Thyroid gland (tissue), 4 donors: ENCODE results near the gene TYMP. TPM values are rescaled to one million over a fixed set of nuclear protein-coding genes. Genes with fewer than 3 reads are reported as not detected.

Experiments used
- DNase-seq, 2 donors: peaks; one replicate each; pipeline ENCODE4 v3.0.0-alpha.2; 2019
- H3K27ac ChIP-seq, 3 donors: fragments of 200-600 bp; sonication (generic); 1 replicate in 2 of 3; 2 replicates in 1 of 3; pipeline ENCODE4 v1.5.1; 2016 to 2019; ENCODE audit warnings: mild to moderate bottlenecking in 1 of 3, moderate library complexity in 1 of 3
- H3K27me3 ChIP-seq: fragments of 200-600 bp; sonication (generic); one replicate; pipeline ENCODE4 v1.5.1; 2019
- H3K36me3 ChIP-seq, 2 donors: fragments of 200-600 bp; sonication (generic); one replicate each; pipeline ENCODE4 v1.5.1; 2016 to 2019
- H3K4me1 ChIP-seq, 2 donors: fragments of 200-600 bp; sonication (generic); one replicate each; pipeline ENCODE4 v1.5.1; 2017 to 2019
- H3K4me3 ChIP-seq, 3 donors: fragments of 200-600 bp; sonication (generic); replicated peaks in 1 of 3; 1 replicate in 2 of 3; 2 replicates in 1 of 3; pipeline ENCODE4 v1.5.1; 2016; ENCODE audit warnings: mild to moderate bottlenecking in 1 of 3
- H3K9me3 ChIP-seq: fragments of 200-600 bp; sonication (generic); one replicate; pipeline ENCODE4 v1.5.1; 2017
- CTCF ChIP-seq, 6 experiments: fragments of 200-600 bp in 3 of 6; fragments of 450-650 bp in 3 of 6; sonication (generic) in 3 of 6; IDR thresholded peaks; one replicate each; pipeline ENCODE4 v1.5.1; 2016 to 2019; ENCODE audit warnings: antibody characterized with exemption in 6 of 6, mild to moderate bottlenecking in 2 of 6, inconsistent platforms in 1 of 6, moderate library complexity in 1 of 6
- POLR2A ChIP-seq, 2 donors: fragments of 450-650 bp; IDR thresholded peaks; one replicate each; pipeline ENCODE4 v1.6.1; 2017; ENCODE audit warnings: antibody characterized with exemption in 2 of 2, mild to moderate bottlenecking in 2 of 2, moderate library complexity in 1 of 2
- WGBS, 2 donors: methylation state at CpG; one replicate each; pipeline ENCODE4 v1.1.5; 2017; 5-methylcytosine and 5-hydroxymethylcytosine counted together
- intact Hi-C: fragments of 100-400 bp; cut with DNase I; formaldehyde crosslinking; loops from one replicate; pipeline ENCODE4 v1.15.1; 2023
- total RNA-seq, 4 donors: library from RNA; depleted of rRNA; stranded (reverse); fragments of >200 nt; gene quantifications; one replicate each; pipeline ENCODE4 v1.2.3, GENCODE V29; 2016

TYMP gene
- total RNA-seq, 4 donors from 2014 or later = 28.0 to 61.0 (median 33.6) TPM

DNA sequence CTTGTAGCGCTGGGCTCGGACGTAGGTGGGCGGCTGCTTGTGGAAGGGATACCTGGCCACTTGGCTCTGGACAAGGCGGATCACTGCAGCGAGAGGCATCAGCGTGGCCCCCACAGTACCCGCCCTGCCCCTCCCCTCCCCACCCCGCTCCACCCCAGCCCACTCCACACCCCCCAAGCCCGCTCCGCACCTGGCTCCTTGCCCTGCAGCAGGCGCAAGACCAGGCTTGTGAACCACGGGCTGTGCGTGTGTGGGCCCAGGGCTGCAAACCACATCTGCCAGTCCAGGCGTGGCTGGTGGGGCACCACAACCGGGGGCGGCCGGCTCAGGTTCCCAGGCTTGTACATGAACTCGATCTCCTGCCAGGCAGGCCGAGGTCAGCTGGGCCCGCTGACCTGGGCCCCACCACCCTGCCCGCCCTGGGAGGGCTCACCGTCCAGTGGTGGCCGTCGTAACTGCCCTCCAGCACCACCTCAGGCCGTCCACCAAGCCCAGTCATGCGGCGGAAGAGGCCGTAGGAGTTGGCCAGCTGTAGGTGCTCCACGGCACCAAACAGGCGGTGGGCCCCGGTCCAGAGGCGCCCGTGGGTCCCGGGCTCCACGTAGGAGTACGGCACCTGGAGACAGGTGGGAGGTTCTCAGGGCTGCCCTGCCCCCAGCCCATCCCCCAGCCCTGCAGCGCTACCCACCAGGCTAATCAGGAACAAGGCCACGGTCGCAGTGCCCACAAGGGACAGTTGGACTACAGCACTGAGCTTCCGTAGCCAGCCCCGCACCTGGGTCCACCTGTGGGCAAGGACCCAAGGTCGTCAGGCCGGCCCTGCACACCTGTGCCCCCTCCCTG, 25.2 kb downstream of the TYMP start:
- intact Hi-C loops = loop anchor here (10.0 kb wide), 1 partner anchor 260 kb away; the partner anchor contains the start of gene TUBGCP6
- DNase-seq = no peak
- 93 to 99% methylated on average over 19 to 37 of the region's 44 CpGs for WGBS, 2 donors
- Histone ChIP-seq H3K4me3 (no peak overlapping the region), H3K9me3 (no peaks in the 10 kb centered on the region), H3K36me3 (peaks cover 23 to 27% of the 10 kb centered on the region in 2 donors), H3K27ac (no peak overlapping the region), H3K27me3 (no peaks in the 10 kb centered on the region), H3K4me1 (peaks cover 9 to 16% of the 10 kb centered on the region in 2 donors)
- TF ChIP-seq CTCF (IDR thresholded peaks at IDR 0.05) = no peak
- no peak for TF ChIP-seq POLR2A (IDR thresholded peaks at IDR 0.05)

GRCh38 chr22:50503475-50504145, 26.2 kb downstream of the TYMP start:
- WGBS, 2 donors = 90 to 92% methylated on average over 14 to 15 of the region's 26 CpGs
- Histone ChIP-seq H3K4me3 (no peak overlapping the region), H3K4me1 (peaks cover 10 to 12% of the 10 kb centered on the region in 2 donors), H3K36me3 (peaks cover 23 to 27% of the 10 kb centered on the region in 2 donors), H3K9me3 (no peaks in the 10 kb centered on the region), H3K27me3 (no peaks in the 10 kb centered on the region), H3K27ac (no peak overlapping the region)
- TF ChIP-seq POLR2A (IDR thresholded peaks at IDR 0.05) (no peak), CTCF (IDR thresholded peaks at IDR 0.05) (no peak)
- intact Hi-C loops = loop anchor here (10.0 kb wide), 1 partner anchor 259 kb away; the partner anchor contains the start of gene TUBGCP6
- DNase-seq = no peak

DNA sequence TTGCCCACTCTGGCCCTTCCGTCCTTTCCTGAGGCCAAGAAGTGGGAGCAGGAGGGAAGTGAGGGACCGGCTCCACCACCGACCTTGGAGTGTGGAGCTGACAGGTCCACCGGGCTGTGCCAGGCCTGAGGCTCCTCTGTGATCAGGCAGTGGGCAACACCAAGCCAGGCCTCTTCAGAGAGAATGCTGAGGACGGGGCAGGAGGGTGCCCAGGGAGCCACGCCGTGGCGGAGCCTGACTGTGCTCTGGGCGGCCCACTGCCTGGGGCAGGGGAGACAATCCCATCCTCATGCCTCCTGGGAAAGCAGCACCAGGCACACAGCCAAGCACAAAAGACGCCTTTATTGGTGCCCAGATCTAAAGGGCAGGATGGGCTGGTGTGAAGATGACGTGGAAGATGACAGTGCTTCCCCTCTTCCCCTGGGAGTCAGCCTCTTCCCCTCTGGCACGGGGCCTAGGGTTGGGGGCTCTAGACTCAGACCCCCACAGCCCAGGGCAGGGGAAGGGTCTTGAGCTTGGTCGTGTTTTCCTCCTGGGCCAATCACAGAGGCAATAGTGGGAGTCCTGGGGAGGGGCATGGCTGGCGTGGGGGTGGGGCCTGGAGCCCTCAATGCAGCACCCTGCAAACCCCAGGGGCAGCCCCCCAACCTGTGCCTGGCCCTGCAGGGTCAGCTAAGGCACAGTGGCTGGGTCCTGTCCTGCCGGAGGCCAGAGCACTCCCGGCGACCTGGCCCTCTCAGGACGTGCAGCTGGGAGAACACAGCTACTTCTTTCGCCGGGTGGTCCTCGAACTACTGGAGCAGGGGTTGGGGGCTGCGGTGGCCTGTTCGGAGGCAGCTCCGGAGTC, 27.0 kb downstream of the TYMP start:
- TF ChIP-seq POLR2A (IDR thresholded peaks at IDR 0.05) = no peak
- TF ChIP-seq CTCF (IDR thresholded peaks at IDR 0.05) = no peak
- no peak for DNase-seq

GRCh38 chr22:50502096-50502495, 27.7 kb downstream of the TYMP start:
- H3K4me1 ChIP-seq = peaks cover 13 to 20% of the 10 kb centered on the region in 2 donors
- H3K36me3 ChIP-seq = peaks cover 23 to 27% of the 10 kb centered on the region in 2 donors
- no peak for TF ChIP-seq CTCF (IDR thresholded peaks at IDR 0.05)
- TF ChIP-seq POLR2A (IDR thresholded peaks at IDR 0.05) = no peak
- intact Hi-C loops = loop anchor here (10.0 kb wide), 1 partner anchor 257 kb away; the partner anchor contains the start of gene TUBGCP6
- no peak overlapping the region for H3K4me3 ChIP-seq
- WGBS, 2 donors = 92 to 93% methylated on average over 6 of the region's 6 CpGs
- H3K9me3 ChIP-seq = no peaks in the 10 kb centered on the region
- H3K27ac ChIP-seq = no peak overlapping the region
- no peaks in the 10 kb centered on the region for H3K27me3 ChIP-seq
- no peak for DNase-seq

More for the DNA sequence above, 27.0 kb downstream of the TYMP start:
- no peaks in the 10 kb centered on the region for H3K27me3 ChIP-seq
- H3K9me3 ChIP-seq = no peaks in the 10 kb centered on the region
- H3K4me1 ChIP-seq = peaks cover 13 to 19% of the 10 kb centered on the region in 2 donors
- peaks cover 23 to 27% of the 10 kb centered on the region in 2 donors for H3K36me3 ChIP-seq
- 90% methylated on average over 13 to 15 of the region's 24 CpGs for whole genome bisulfite sequencing, 2 donors
- H3K27ac ChIP-seq = no peak overlapping the region
- H3K4me3 ChIP-seq = no peak overlapping the region
- intact Hi-C loops = loop anchor here (10.0 kb wide), 1 partner anchor 258 kb away; the partner anchor contains the start of gene TUBGCP6
